Kidney epithelial cell (primary cell): ENCODE measurements around the gene NPTX2. TPM values are rescaled to one million over a fixed set of nuclear protein-coding genes. Genes with fewer than 3 reads are reported as not detected.

Experiments used
- DNase-seq: peaks from one replicate; pipeline ENCODE4 v3.0.0-alpha.2; 2010; ENCODE audit warnings: low read depth
- H3K27me3 ChIP-seq: 2 replicates; pipeline ENCODE4 v1.6.0; 2011; ENCODE audit warnings: low read length; ENCODE audit not compliant: control insufficient read depth, insufficient read depth
- H3K36me3 ChIP-seq: 2 replicates; pipeline ENCODE4 v1.5.1; 2011; ENCODE audit warnings: low read length; ENCODE audit not compliant: control insufficient read depth, insufficient read depth
- H3K4me3 ChIP-seq: 2 replicates; pipeline ENCODE4 v1.5.1; 2011; ENCODE audit warnings: low read depth, mild to moderate bottlenecking, control low read depth, low read length
- total RNA-seq: library from RNA; depleted of rRNA; stranded (reverse); fragments of >200 nt; gene quantifications from 2 replicates; pipeline ENCODE4 v1.2.3, GENCODE V29; 2015
- TF ChIP-seq, protein P1 (sequence below): IDR thresholded peaks from 2 replicates; pipeline ENCODE4 v1.5.1; 2011; ENCODE audit warnings: mild to moderate bottlenecking, moderate library complexity, low read length, control low read depth, inconsistent platforms; ENCODE audit not compliant: insufficient read depth, poor library complexity, severe bottlenecking

NPTX2 gene
- total RNA-seq, 1 donor from 2014 or later, result 0.46 TPM

DNA sequence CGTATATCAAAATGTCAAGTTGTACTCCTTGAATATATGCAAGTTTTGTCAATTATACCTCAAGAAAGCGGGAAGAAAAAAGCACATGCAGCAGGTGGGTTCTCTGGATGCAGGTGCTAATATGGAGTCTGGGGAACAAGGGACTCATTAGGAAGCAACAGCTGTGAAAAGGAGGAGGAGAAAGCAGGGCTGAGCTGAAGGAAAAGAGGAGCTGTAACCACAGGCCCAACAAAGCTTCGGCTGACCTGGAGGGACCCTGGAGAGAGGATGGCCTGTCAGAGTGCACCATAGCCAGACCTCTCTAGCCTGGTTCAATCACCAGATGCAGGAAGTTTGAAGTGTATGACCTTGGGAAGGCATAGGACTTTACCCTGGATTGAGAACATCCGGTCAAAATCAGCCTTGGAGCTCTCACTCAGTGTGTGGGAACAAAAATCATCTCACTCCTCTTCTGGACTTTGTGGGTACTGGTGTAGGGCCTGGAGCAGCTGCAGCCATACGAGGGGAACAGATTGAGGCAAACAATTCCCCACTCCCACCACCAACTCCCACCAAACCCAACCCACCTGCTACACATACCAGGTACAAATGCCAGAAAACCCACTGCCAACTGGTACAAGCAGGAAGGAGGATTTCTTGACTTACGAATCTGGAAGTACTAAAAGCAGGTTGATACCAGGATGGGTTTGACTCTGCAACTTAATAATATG is 36.7 kb downstream of the NPTX2 start:
- no peaks in the 10 kb centered on the region for H3K36me3 ChIP-seq
- TF ChIP-seq, protein P1, sequence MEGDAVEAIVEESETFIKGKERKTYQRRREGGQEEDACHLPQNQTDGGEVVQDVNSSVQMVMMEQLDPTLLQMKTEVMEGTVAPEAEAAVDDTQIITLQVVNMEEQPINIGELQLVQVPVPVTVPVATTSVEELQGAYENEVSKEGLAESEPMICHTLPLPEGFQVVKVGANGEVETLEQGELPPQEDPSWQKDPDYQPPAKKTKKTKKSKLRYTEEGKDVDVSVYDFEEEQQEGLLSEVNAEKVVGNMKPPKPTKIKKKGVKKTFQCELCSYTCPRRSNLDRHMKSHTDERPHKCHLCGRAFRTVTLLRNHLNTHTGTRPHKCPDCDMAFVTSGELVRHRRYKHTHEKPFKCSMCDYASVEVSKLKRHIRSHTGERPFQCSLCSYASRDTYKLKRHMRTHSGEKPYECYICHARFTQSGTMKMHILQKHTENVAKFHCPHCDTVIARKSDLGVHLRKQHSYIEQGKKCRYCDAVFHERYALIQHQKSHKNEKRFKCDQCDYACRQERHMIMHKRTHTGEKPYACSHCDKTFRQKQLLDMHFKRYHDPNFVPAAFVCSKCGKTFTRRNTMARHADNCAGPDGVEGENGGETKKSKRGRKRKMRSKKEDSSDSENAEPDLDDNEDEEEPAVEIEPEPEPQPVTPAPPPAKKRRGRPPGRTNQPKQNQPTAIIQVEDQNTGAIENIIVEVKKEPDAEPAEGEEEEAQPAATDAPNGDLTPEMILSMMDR, result no peak
- no peak for DNase-seq
- H3K4me3 ChIP-seq, result no peak overlapping the region
- no peaks in the 10 kb centered on the region for H3K27me3 ChIP-seq

DNA sequence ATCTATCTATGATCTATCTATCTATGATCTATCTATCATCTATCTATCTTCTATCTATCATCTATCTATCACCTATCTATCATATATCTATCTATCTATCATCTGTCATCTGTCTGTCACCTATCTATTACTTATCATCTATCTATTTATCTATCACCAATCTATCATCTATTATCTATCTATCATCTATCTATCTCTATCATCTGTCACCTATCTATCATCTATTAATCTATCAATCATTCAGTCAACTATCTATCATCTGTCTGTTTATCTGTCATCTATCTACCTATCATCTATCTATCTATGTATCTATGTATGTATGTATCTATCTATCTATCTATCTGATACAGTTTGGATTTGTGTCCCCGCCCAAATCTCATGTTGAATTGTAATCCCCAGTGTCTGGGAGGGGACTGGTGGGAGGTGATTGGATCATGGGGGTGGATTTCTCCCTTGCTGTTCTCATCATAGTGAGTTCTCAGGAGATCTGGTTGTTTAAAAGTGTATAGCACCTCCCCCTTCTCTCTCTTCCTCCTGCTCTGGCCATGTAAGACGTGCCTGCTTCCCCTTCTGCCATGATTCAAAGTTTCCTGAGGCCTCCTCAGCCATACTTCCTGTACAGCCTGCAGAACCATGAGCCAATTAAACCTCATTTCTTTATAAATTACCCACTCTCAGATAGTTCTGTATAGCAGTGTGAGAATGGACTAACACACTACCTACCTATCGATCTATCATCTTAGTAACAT is 37.6 kb downstream of the NPTX2 start:
- no peak for DNase-seq
- H3K27me3 ChIP-seq, result no peaks in the 10 kb centered on the region
- TF ChIP-seq, protein P1, result no peak
- H3K36me3 ChIP-seq, result no peaks in the 10 kb centered on the region
- H3K4me3 ChIP-seq, result no peak overlapping the region

DNA sequence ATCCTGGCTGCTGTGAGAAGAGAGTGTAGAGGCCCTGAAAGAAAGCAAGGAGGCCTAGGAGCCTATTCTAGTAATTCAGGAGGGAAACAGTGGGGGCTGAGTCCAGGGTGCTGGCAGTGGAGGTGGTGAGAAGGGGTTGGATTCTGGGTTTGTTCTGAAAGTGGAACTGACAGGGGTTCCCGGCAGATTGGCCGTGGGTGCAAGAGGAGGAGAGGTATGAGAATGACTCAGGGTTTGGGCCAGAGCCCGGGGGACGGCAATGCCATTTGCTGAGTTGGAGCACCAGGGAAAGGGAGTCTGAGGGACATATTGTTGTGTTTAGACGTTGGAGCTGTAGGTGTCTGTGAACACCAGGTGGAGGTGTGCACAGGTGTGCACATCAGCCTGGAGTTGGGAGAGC is 38.5 kb downstream of the NPTX2 start:
- no peaks in the 10 kb centered on the region for H3K36me3 ChIP-seq
- H3K27me3 ChIP-seq, result no peaks in the 10 kb centered on the region
- DNase-seq, result no peak
- no peak overlapping the region for H3K4me3 ChIP-seq
- TF ChIP-seq, protein P1, result no peak

DNA sequence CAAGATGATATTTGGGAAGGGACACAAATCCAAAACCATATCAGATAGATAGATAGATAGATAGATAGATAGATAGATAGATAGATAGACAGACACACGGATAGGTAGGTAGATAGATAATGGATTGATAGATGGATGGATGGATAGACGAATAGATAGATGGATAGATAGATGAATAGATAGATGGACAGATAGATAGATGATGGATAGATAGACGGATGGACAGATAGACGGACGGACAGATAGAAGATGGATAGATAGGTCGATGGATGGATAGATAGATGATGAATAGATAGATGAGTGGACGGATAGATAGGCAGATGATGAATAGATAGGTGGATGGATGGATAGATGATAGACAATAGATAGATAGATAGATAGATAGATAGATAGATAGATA is 39.8 kb downstream of the NPTX2 start:
- Histone ChIP-seq H3K36me3 (no peaks in the 10 kb centered on the region), H3K27me3 (no peaks in the 10 kb centered on the region), H3K4me3 (no peak overlapping the region)
- TF ChIP-seq, protein P1, result no peak
- DNase-seq, result no peak

DNA sequence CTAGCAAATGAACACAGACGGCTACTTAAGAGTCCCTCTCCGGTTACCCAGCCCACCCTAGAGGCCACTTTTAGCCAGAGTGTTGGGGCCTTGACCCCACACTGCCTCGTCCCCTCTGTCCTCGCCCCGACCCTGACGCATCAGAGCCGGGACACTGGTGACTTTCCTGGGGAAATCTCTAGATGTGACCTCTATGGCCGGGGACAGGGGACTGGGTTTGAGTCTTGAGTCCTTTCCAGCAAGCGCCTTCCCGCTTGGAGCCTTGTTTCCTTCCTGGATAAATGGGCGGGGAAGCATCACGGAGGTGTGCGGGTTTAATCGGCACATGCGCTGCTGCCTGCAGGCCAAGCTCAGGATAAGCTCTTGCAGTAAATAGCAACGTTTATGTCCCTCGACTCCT is 40.7 kb downstream of the NPTX2 start:
- H3K27me3 ChIP-seq, result no peaks in the 10 kb centered on the region
- no peak for DNase-seq
- no peak overlapping the region for H3K4me3 ChIP-seq
- H3K36me3 ChIP-seq, result no peaks in the 10 kb centered on the region
- TF ChIP-seq, protein P1, result no peak
